Keratinocyte (primary cell): ENCODE measurements around the gene NUP205. TPM values are rescaled to one million over a fixed set of nuclear protein-coding genes. Genes with fewer than 3 reads are reported as not detected.

Experiments
- DNase-seq: peaks from one replicate; pipeline ENCODE4 v3.0.0-alpha.2; 2011; ENCODE audit warnings: low read depth, missing footprints, low spot score
- FAIRE-seq: peaks from 2 replicates; lab custom pipeline; 2011; peaks lifted over from hg19 to GRCh38; lab: Jason Lieb, UNC
- H2AFZ ChIP-seq: 2 replicates; pipeline ENCODE4 v1.6.0; 2012; ENCODE audit warnings: low read length, control low read depth, inconsistent platforms; ENCODE audit not compliant: control insufficient read depth
- H3K27ac ChIP-seq: 2 replicates; pipeline ENCODE4 v1.5.1; 2011; ENCODE audit warnings: low read length; ENCODE audit not compliant: control insufficient read depth, insufficient read depth
- H3K27me3 ChIP-seq: 3 replicates; pipeline ENCODE4 v1.6.0; 2011; ENCODE audit warnings: low read length; ENCODE audit not compliant: control insufficient read depth, insufficient read depth; ENCODE audit errors: extremely low read depth
- H3K36me3 ChIP-seq, 2 experiments: 2 replicates in 1 of 2; 3 replicates in 1 of 2; pipeline ENCODE4 v1.5.1; 2011; ENCODE audit warnings: low read length in 2 of 2, mild to moderate bottlenecking in 1 of 2; ENCODE audit not compliant: control insufficient read depth in 2 of 2, insufficient read depth in 2 of 2; ENCODE audit errors: extremely low read depth in 1 of 2
- H3K4me1 ChIP-seq: 3 replicates; pipeline ENCODE4 v1.5.1; 2011; ENCODE audit warnings: low read length; ENCODE audit not compliant: control insufficient read depth, insufficient read depth; ENCODE audit errors: extremely low read depth
- H3K4me2 ChIP-seq: 3 replicates; pipeline ENCODE4 v1.6.0; 2011; ENCODE audit warnings: low read depth, low read length; ENCODE audit not compliant: control insufficient read depth, insufficient read depth; ENCODE audit errors: extremely low read depth
- H3K4me3 ChIP-seq, 3 experiments: fragments of 200-600 bp in 1 of 3; sonication (generic) in 1 of 3; 2 replicates in 2 of 3; 3 replicates in 1 of 3; pipeline ENCODE4 v1.5.1; 2011 to 2016; ENCODE audit warnings: low read length in 3 of 3, mild to moderate bottlenecking in 3 of 3, control low read depth in 2 of 3, inconsistent platforms in 1 of 3, low read depth in 1 of 3, mixed read lengths in 1 of 3, mixed run types in 1 of 3, moderate library complexity in 1 of 3; ENCODE audit not compliant: control insufficient read depth in 2 of 3, insufficient read depth in 2 of 3; ENCODE audit errors: extremely low read depth in 1 of 3
- H3K79me2 ChIP-seq: 2 replicates; pipeline ENCODE4 v1.6.0; 2012; ENCODE audit warnings: low read length; ENCODE audit not compliant: control insufficient read depth, insufficient read depth
- H3K9ac ChIP-seq: 3 replicates; pipeline ENCODE4 v1.6.0; 2011; ENCODE audit warnings: low read length; ENCODE audit not compliant: control insufficient read depth, insufficient read depth; ENCODE audit errors: extremely low read depth
- H3K9me1 ChIP-seq: 3 replicates; pipeline ENCODE4 v1.6.0; 2011; ENCODE audit warnings: low read length; ENCODE audit not compliant: control insufficient read depth, insufficient read depth; ENCODE audit errors: extremely low read depth
- H3K9me3 ChIP-seq: 2 replicates; pipeline ENCODE4 v1.5.1; 2012; ENCODE audit warnings: low read depth, low read length; ENCODE audit not compliant: control insufficient read depth
- H4K20me1 ChIP-seq: 3 replicates; pipeline ENCODE4 v1.6.0; 2011; ENCODE audit warnings: low read length; ENCODE audit not compliant: control insufficient read depth, insufficient read depth; ENCODE audit errors: extremely low read depth
- CTCF ChIP-seq, 3 experiments: IDR thresholded peaks in 1 of 3; conservative IDR thresholded peaks in 1 of 3; optimal IDR thresholded peaks in 1 of 3; 2 replicates in 2 of 3; 3 replicates in 1 of 3; pipeline versions ENCODE3 to v1.5.1; 2011; ENCODE audit warnings: low read length in 3 of 3, mild to moderate bottlenecking in 3 of 3, moderate library complexity in 2 of 3, control low read depth in 1 of 3, inconsistent platforms in 1 of 3; ENCODE audit not compliant: insufficient read depth in 2 of 3; ENCODE audit errors: extremely low read depth in 1 of 3
- EZH2 ChIP-seq: IDR thresholded peaks from one replicate; pipeline ENCODE4 v1.6.1; 2012; ENCODE audit warnings: inconsistent platforms, mild to moderate bottlenecking, low read length, moderate library complexity
- dilution Hi-C: fragments of 300-500 bp; cut with MboI; formaldehyde crosslinking; loops from one replicate; pipeline ENCODE4 v1.7.0; 2020; ENCODE audit warnings: low sequenced_read_pairs; ENCODE audit not compliant: extremely low pct_ligation_motif_present
- polyA plus RNA-seq, 5 experiments: library from polyadenylated mRNA; depleted of rRNA in 3 of 5; stranded (reverse) in 3 of 5; stranded (forward) in 1 of 5; unstranded in 1 of 5; fragments of >200 nt; gene quantifications; 1 replicate in 1 of 5; 2 replicates in 3 of 5; 3 replicates in 1 of 5; pipeline versions ENCODE4 v1.2.1 to v1.2.3, GENCODE V29; 2011 to 2012; ENCODE audit warnings: missing spikeins in 2 of 5, low read depth in 1 of 5, low replicate concordance in 1 of 5

The NUP205 gene
- polyA plus RNA-seq, 1 donor (not counting 4 experiments of a cell fraction or from before 2014, with no cell fraction given), result 74.6 TPM

GRCh38 chr7:135573541-135573940 lies 15.8 kb downstream of the NUP205 start:
- peaks cover 24% of the 10 kb centered on the region for H3K79me2 ChIP-seq
- H3K4me1 ChIP-seq, result no peaks in the 10 kb centered on the region
- no peak overlapping the region for H3K4me3 ChIP-seq
- H3K36me3 ChIP-seq, result peaks cover 14 to 18% of the 10 kb centered on the region in 2 experiments
- dilution Hi-C loops, result no loop called here
- no peaks in the 10 kb centered on the region for H4K20me1 ChIP-seq
- no peak overlapping the region for H3K9ac ChIP-seq
- no peaks in the 10 kb centered on the region for H3K9me3 ChIP-seq
- no peaks in the 10 kb centered on the region for H3K9me1 ChIP-seq
- TF ChIP-seq CTCF (optimal IDR thresholded peaks at IDR 0.05 in 1 of 3, IDR thresholded peaks at IDR 0.05 in 1 of 3, conservative IDR thresholded peaks at IDR 0.05 in 1 of 3; ENCODE audit: extremely low read depth in 1 of 3, insufficient read depth in 2 of 3, low read length in 3 of 3) (no peak), EZH2 (no peak)
- H3K27me3 ChIP-seq, result no peaks in the 10 kb centered on the region
- no peak overlapping the region for H3K27ac ChIP-seq
- no peak overlapping the region for H2AFZ ChIP-seq
- DNase-seq, result no peak
- no peak for FAIRE-seq
- no peak overlapping the region for H3K4me2 ChIP-seq

GRCh38 chr7:135575296-135575695 lies 17.6 kb downstream of the NUP205 start:
- Histone ChIP-seq H3K9me3 (no peaks in the 10 kb centered on the region), H3K27me3 (no peaks in the 10 kb centered on the region), H3K9me1 (no peaks in the 10 kb centered on the region), H3K4me1 (no peaks in the 10 kb centered on the region), H4K20me1 (no peaks in the 10 kb centered on the region), H3K9ac (no peak overlapping the region), H3K79me2 (peaks cover 10% of the 10 kb centered on the region), H3K36me3 (peaks cover 17 to 26% of the 10 kb centered on the region in 2 experiments), H3K4me3 (no peak overlapping the region), H3K4me2 (no peak overlapping the region), H2AFZ (no peak overlapping the region), H3K27ac (no peak overlapping the region)
- FAIRE-seq, result no peak
- DNase-seq, result no peak
- dilution Hi-C loops, result no loop called here
- TF ChIP-seq CTCF (optimal IDR thresholded peaks at IDR 0.05 in 1 of 3, IDR thresholded peaks at IDR 0.05 in 1 of 3, conservative IDR thresholded peaks at IDR 0.05 in 1 of 3; ENCODE audit: extremely low read depth in 1 of 3, insufficient read depth in 2 of 3, low read length in 3 of 3) (no peak), EZH2 (no peak)
